GM19452 (cell line): ENCODE measurements around the gene SMARCD1.

Source experiments
- ATAC-seq: cut with Tn5 transposase; IDR thresholded peaks from one replicate; pipeline ENCODE4 v1.9.1; 2021; ENCODE audit not compliant: unreplicated experiment

Gene SMARCD1

DNA sequence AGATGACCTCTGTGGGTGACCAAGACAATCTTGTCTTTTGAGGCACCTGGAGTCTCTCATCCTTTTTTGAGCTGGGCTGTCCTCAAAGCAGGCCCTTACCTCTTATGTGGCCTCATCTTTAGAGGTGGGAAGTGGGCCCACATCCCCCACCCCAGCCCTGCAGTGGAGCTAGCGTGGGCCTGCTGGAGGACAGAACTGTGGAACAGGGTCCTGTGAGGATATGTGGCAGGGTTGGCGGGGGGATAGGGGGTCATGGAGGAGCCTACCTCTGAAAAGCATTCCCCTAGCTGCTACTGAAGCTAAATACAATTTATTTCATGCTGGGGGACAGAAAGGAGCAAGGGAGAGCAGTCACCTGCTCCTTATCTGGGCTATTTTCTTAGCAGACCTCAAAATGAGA, 18.2 kb downstream of the SMARCD1 start:
- no peak for ATAC-seq

DNA sequence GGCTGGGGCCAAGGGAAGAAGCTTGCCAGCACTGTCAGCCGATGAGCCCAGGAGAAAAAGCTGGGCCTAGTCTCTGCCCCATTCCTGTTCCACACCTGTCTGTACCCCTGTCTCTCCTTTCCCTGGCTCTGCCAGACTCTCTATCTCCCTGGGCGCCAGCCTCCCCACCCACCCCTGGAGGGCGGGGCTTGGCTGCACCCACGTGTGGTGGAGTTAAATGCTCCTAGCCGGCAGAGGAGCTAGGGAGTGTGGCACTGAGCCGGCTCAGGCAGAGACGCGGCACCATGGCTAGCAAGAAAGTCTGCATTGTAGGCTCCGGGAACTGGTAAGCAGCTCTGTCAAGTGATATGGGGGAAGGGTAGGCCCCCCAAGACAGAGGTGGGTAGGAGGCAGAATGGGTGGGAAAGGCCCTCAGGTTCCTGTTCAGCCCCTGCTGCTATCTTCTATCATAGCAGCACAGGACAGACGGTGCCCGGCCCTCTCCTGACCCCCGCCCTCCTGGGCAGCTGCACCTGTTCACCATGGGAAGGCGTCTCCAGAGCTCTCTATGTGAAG, 18.7 kb downstream of the SMARCD1 start, which contains the start of gene GPD1:
Gene GPD1, plus strand, starts transcription at position 242 of the 555 bp plus-strand sequence. Its CDS starts 43 bp downstream, at position 285.
- ATAC-seq = no peak

DNA sequence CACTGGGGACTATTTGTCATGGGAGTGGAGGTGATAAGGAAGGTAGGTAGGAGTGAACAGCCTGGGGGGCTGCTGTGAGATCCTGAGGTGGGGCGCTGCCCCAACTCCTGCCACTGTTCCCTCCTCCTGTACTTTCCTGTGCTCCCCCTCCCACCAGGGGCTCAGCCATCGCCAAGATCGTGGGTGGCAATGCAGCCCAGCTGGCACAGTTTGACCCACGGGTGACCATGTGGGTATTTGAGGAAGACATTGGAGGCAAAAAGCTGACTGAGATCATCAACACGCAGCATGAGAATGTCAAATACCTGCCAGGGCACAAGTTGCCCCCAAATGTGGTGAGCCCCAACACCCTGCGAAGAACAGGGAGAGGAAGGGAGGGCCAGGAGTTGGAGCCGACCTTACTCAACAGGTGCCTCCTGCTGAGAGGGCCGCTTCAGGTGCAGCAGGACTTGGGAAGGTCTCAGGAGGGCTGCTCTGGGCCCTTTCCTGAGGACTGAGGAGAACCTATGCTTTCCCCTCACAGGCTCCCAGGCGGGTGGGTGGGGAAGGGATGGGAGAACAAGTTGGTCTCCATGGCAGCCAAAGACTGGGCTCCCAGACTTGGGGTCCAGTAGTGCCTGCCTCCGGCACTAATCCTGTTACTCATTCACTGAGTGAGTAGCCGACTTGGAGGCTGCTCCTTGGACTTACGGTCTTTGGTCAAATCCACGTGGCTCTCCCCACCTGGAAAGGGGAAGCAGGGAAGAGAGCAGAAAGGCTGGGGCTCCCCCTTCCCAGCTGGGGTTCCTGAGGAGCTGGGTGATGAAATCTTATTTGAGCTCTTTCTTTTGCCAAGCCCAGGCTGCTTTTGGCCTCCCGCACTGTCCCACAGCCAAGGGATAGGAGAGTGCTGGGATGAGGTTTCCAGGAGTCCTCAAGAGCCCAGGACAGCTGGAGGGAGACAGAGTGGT, 19.6 kb downstream of the SMARCD1 start:
- no peak for ATAC-seq

- ATAC-seq = no peak
These were observed 20.8 kb downstream of the SMARCD1 start for GRCh38 chr12:50105913-50106450.

GRCh38 chr12:50106907-50107306, 21.8 kb downstream of the SMARCD1 start:
- ATAC-seq = no peak

- ATAC-seq = no peak
These were observed 22.5 kb downstream of the SMARCD1 start for GRCh38 chr12:50107416-50108268.

DNA sequence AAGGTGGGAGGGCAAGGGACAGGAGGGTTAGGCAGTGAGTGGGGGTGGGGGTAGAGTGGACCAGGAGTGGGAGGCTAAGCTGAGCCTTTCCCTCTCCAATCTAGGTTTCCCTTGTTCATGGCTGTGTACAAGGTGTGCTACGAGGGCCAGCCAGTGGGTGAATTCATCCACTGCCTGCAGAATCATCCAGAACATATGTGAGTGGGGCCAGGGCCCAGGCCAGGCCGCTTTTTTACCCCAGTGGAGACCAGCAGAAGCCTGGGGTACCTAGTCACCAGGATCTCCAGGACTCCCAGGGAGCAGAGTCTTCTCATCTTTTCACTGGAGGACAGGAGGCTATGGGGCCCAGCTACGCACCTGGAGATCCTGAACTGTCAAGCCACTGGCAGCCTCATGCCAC, 24.2 kb downstream of the SMARCD1 start:
- ATAC-seq = no peak

GRCh38 chr12:50110127-50110761, 25.1 kb downstream of the SMARCD1 start:
- ATAC-seq = no peak

- ATAC-seq = no peak
These were observed 25.7 kb downstream of the SMARCD1 start for GRCh38 chr12:50110762-50111351.

GRCh38 chr12:50111395-50111692, 26.2 kb downstream of the SMARCD1 start:
- ATAC-seq = peak; percentile 5

GRCh38 chr12:50111693-50112455, 26.7 kb downstream of the SMARCD1 start, which contains the start of gene COX14:
TSS of gene COX14 (plus strand) at chr12:50112236. CDS start at chr12:50120044, 7,808 bp downstream.
- peak; percentile 85 for ATAC-seq

DNA sequence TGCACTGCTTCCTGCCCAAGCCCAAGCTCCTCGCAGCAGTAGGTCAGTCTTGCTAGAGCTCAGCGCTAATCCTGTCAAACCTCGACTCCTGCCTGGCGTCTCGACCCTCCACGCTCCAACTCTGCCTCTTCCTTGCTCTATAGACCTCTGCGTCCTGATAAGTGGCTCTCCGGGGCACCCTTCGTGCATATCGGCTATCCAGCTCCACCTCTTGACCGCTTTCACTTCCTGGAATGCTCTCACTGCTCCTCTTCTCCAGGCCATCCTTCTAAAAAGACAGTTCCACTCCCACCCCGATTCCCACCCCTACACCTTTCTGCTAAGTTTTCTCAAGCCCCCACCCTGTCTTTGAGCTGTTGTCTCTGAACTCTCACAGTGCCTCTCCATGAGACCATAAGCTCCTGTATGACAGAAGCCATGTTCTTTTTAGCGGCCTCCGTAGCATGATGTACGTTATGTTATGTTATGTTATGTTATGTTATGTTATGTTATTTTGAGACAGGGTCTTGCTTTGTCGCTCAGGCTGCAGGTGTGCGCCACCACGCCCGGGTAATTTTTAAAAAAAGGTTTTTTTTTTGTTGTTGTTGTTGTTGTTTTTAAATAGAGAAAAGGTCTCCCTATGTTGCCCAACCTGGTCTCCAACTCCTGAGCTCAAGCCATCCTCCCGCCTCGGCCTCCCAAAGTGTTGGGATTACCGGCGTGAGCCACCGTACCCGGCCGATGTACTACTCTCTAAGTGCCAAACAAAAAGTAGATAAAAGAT, 27.5 kb downstream of the SMARCD1 start:
- no peak for ATAC-seq

DNA sequence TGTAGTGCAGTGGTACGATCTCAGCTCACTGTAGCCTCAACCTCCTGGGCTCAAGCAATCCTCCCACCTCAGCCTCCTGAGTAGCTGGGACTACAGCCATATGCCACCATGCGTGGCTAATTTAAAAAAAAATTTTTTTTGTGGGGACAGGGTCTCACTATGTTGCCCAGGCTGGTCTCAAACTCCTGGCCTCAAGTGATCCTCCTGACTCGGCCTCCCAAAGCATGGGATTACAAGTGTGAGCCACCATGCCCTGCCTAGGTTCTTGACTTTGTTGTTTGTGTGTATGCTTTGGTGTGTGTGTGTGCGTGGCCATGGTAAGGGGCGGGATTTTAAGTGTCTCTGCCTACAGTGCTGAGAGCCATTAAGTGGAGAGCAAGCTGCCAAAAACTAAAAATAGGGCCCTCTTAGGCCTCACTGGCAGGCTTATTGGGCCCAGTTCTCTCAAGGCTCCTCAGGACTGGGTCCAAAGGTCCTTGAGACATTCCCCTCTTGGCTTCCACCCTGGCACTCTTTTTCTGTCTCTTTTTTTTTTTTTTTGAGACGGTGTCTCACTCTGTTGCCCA, 32.0 kb downstream of the SMARCD1 start:
- ATAC-seq = no peak

DNA sequence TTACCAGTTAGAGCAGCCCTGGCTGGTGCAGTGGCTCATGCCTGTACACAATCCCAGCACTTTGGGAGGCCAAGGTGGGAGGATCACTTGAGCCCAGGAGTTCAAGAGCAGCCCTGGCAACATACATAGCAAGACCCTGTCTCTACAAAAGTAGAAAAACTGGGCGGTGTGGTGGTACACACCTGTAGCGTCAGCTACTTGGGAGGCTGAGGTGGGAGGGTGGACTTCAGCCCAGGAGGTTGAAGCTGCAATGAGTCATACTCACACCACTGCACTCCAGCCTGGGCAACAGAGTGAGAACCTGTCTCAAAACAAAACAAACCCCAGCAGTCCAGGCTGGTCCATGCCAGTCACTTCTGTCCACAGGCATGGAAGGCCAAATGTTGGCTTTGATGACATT, 34.2 kb downstream of the SMARCD1 start:
- ATAC-seq = no peak

DNA sequence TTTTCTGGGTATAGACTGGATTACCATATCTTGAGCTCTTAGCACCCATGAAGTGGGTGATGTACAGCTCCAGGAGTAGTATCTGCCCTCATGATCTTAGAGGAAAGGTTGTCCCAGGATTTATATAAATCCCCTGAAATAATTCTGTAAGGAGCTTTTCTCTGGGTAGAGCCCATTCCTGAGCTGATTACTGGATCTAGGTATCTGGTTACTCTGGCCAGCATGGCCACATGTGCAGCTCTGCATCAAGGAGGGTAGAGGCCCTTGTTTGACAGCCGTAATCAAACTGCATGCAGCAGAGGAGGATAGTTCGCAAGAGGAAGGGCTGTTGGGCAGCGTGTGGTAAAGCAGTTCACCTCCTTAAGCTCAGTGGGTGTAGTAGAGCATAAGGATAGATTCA, 35.4 kb downstream of the SMARCD1 start:
- no peak for ATAC-seq

- ATAC-seq = no peak
These were observed 35.8 kb downstream of the SMARCD1 start for GRCh38 chr12:50120953-50121352.

DNA sequence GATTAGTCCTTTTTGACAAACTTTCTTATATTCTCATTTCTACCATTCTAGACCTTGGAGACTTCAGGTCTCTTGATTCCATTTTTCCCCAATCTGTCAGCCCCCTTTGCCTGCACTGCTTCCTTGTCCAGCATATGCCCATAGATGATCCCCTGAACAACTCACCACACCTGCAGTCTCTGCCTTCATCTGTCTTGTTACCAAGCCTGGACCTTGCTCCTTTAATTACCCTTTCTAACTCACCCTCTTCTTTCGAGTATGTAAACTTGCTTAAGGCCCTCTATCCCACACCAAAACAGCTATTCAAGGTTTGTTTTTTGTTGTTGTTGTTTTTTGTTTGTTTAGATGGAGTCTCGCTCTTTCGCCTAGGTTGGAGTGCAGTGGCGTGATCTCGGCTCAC, 36.5 kb downstream of the SMARCD1 start:
- ATAC-seq = no peak

- no peak for ATAC-seq
These were observed 38.1 kb downstream of the SMARCD1 start for GRCh38 chr12:50123203-50123602.

- no peak for ATAC-seq
These were observed 42.4 kb downstream of the SMARCD1 start for GRCh38 chr12:50127546-50127945.
